Breast epithelium (tissue), 3 donors: ENCODE data around the gene TPD52L2.

Source experiments
- CTCF ChIP-seq, 3 donors: fragments of 450-650 bp; IDR thresholded peaks; one replicate each; pipeline ENCODE4 v1.5.1; 2016 to 2017; ENCODE audit warnings: antibody characterized with exemption in 3 of 3, mild to moderate bottlenecking in 3 of 3, moderate library complexity in 3 of 3
- POLR2A ChIP-seq: fragments of 450-650 bp; IDR thresholded peaks from one replicate; pipeline ENCODE4 v1.6.1; 2016; ENCODE audit warnings: antibody characterized with exemption, mild to moderate bottlenecking, moderate library complexity
- POLR2AphosphoS5 ChIP-seq, 3 donors: sonication (generic); formaldehyde crosslinking; IDR thresholded peaks; one replicate each; pipeline ENCODE4 v1.6.1; 2017; ENCODE audit warnings: antibody characterized with exemption in 3 of 3

DNA sequence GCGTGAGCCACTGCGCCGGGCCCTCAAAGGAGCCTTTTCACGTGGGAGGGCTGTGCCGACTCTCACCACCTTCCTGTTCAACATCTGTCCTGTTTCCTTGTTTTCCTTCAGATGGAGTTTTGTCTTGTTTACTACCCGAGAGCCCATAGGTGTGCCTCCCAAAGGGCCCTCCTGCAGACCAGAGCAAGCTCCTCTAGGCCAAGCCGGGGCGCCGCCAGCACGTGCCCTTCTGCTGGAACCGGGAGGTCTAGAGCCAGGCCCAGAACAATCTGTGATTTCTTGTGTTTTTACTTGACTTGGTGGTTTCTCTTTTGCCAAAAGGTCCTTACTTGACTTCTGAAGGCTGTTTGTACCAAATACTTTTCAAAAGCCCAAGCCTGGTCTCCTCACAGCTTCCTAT is 21.9 kb downstream of the TPD52L2 start:
- no peak for TF ChIP-seq CTCF (IDR thresholded peaks at IDR 0.05)
- TF ChIP-seq POLR2AphosphoS5 (IDR thresholded peaks at IDR 0.05), result no peak
- no peak for TF ChIP-seq POLR2A
